Measurements from ENCODE around the gene ZNF592. TPM values are rescaled to one million over a fixed set of nuclear protein-coding genes. Genes with fewer than 3 reads are reported as not detected.

ZNF592 gene
- total and polyA plus RNA-seq, 9 of the 15 experiments (the other 6 are each of a cell fraction or from before 2014, with no cell fraction given): 0.88 to 23.8 (median 7.4) TPM

DNA sequence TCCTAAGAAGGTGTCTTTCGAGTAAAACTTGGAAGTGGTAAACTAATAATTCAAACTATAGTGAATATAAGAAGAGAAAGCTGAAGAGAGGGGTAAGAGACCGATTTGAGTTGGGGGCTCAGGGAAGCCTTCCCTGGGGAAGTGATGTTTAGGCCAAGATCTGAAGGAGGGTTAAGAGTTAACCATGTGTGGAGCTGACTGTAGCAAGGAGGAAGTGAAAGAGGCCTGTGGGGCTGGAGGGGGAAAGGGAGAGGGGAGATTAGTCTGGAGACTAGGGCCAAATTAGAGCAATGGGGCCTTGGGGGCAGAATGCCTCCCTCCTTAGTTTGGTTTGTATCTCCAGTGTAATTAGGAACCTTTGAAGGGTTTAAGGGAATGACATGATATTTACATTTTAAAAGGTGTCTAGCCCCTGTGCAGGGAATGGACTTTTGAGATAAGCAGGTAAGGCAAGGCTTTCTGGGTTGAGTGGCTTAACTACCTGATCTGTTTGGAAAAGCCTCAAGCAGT, 2.2 kb downstream of the ZNF592 start (continued):
- no peak for TF ChIP-seq ZBTB11 (CRISPR knock-in tag; IDR thresholded peaks at IDR 0.05)
- TF ChIP-seq TEAD4 (IDR thresholded peaks at IDR 0.05; ENCODE audit: low read length): no peak; the same call in 1 of the 2 replicates
- TF ChIP-seq TEAD4 (CRISPR knock-in tag; IDR thresholded peaks at IDR 0.05; ENCODE audit: borderline replicate concordance): no peak
- no peak for TF ChIP-seq ZNF77 (CRISPR knock-in tag; IDR thresholded peaks at IDR 0.05)
- 0 out of 2 replicates have a peak, but pooled peaks have one; percentile 12 for TF ChIP-seq CBFA2T2 (conservative IDR thresholded peaks at IDR 0.05)
- no peak for TF ChIP-seq KDM1A (IDR thresholded peaks at IDR 0.05)
- no peak for TF ChIP-seq ZNF444 (CRISPR knock-in tag; IDR thresholded peaks at IDR 0.05)
- TF ChIP-seq DNMT1 (IDR thresholded peaks at IDR 0.05): no peak
- TF ChIP-seq TCF3 (CRISPR knock-in tag; IDR thresholded peaks at IDR 0.05): peak; percentile 63
- peak; percentile 24; the same call in 1 of the 2 replicates for TF ChIP-seq NCOR1 (IDR thresholded peaks at IDR 0.05)
- no peak for TF ChIP-seq MTA3 (IDR thresholded peaks at IDR 0.05; ENCODE audit: borderline replicate concordance)
- no peak for TF ChIP-seq SRSF1 (IDR thresholded peaks at IDR 0.05; ENCODE audit: low read depth, low read length)
- no peak for TF ChIP-seq CTBP1 (IDR thresholded peaks at IDR 0.05; ENCODE audit: borderline replicate concordance)
- no peak for TF ChIP-seq RAD21 (CRISPR knock-in tag; conservative IDR thresholded peaks at IDR 0.05 in 1 of 2, IDR thresholded peaks at IDR 0.05 in 1 of 2)
- no peak for TF ChIP-seq HSF4 (CRISPR knock-in tag; IDR thresholded peaks at IDR 0.05; ENCODE audit: borderline replicate concordance)
- TF ChIP-seq DPF2 (IDR thresholded peaks at IDR 0.05): peak; percentile 74; the same call in 1 of the 2 replicates
- TF ChIP-seq SMC3 (conservative IDR thresholded peaks at IDR 0.05; ENCODE audit: insufficient read depth, low read depth, low read length): no peak
- no peak for TF ChIP-seq MBD2 (IDR thresholded peaks at IDR 0.05; ENCODE audit: borderline replicate concordance, low read depth)
- no peak for TF ChIP-seq BACH1 (tag; IDR thresholded peaks at IDR 0.05)
- TF ChIP-seq KDM5B (IDR thresholded peaks at IDR 0.05; ENCODE audit: insufficient replicate concordance, low read depth, low read length): no peak
- TF ChIP-seq, protein P1, sequence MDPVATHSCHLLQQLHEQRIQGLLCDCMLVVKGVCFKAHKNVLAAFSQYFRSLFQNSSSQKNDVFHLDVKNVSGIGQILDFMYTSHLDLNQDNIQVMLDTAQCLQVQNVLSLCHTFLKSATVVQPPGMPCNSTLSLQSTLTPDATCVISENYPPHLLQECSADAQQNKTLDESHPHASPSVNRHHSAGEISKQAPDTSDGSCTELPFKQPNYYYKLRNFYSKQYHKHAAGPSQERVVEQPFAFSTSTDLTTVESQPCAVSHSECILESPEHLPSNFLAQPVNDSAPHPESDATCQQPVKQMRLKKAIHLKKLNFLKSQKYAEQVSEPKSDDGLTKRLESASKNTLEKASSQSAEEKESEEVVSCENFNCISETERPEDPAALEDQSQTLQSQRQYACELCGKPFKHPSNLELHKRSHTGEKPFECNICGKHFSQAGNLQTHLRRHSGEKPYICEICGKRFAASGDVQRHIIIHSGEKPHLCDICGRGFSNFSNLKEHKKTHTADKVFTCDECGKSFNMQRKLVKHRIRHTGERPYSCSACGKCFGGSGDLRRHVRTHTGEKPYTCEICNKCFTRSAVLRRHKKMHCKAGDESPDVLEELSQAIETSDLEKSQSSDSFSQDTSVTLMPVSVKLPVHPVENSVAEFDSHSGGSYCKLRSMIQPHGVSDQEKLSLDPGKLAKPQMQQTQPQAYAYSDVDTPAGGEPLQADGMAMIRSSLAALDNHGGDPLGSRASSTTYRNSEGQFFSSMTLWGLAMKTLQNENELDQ (CRISPR knock-in tag; IDR thresholded peaks at IDR 0.05; ENCODE audit: borderline replicate concordance): no peak
- peak; percentile 90 for TF ChIP-seq HMBOX1 (IDR thresholded peaks at IDR 0.05)

Measured in K562 (cell line).